SH-SY5Y (cell line): ENCODE data around the gene CSF1R.

Source experiments
- GATA2 ChIP-seq: IDR thresholded peaks from 2 replicates; pipeline ENCODE4 v1.6.1; 2011; ENCODE audit warnings: mild to moderate bottlenecking, low read depth, low read length
- GATA3 ChIP-seq: IDR thresholded peaks from 2 replicates; pipeline ENCODE4 v1.6.1; 2011; ENCODE audit warnings: low read depth, mild to moderate bottlenecking, low read length, moderate library complexity

DNA sequence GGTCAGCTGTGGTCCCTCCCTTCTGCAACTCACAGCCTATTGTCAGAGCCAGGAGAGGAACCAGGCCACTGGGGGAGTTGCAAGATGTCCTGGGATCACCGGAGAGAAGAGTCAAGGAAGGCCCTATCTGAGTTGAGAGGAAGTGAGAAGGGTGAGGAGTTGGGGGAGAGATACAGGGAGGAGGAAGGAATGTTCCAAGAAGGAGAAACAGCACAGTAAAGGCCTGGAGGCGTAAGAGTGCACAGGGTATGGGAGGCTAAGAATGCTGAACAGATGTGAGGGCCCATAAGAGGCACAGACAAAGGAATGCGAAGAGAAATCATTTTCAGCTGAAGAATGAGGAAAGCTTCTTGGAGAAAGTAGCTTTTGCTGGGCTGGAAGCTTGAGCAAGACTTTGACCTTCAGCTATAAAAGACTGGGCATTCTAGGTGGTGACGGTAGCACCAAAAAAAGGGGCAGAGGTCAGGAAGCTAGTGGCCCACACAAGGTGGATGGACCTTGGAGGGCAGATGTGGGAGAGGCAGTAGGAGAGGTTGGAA is 21.6 kb upstream of the CSF1R start:
- no peak for TF ChIP-seq GATA3
- TF ChIP-seq GATA2: no peak
